Mesenchymal stem cell (in vitro differentiated cells and primary cell): ENCODE results near the gene CD46.
A peak's percentile ranks its signal among the peaks of the same experiment; 100 is the strongest.

Experiments
- DNase-seq: peaks from one replicate; pipeline ENCODE4 v3.0.0-alpha.2; 2013
- H2AFZ ChIP-seq: one replicate; pipeline ENCODE4 v1.6.1; 2013; ENCODE audit warnings: low read depth, mild to moderate bottlenecking, control low read depth, inconsistent platforms, low read length, moderate library complexity
- H2AK5ac ChIP-seq: 2 replicates; pipeline ENCODE4 v1.6.1; 2013; ENCODE audit warnings: low read length, moderate library complexity, mild to moderate bottlenecking, inconsistent platforms; ENCODE audit not compliant: severe bottlenecking
- H2BK120ac ChIP-seq: one replicate; pipeline ENCODE4 v1.6.1; 2013; ENCODE audit warnings: low read depth, mild to moderate bottlenecking, inconsistent platforms, low read length, moderate library complexity
- H2BK12ac ChIP-seq, 2 experiments: one replicate each; pipeline ENCODE4 v1.6.1; 2013; ENCODE audit warnings: inconsistent platforms in 2 of 2, low read length in 2 of 2, mild to moderate bottlenecking in 2 of 2, moderate library complexity in 2 of 2, control low read depth in 1 of 2
- H2BK15ac ChIP-seq: one replicate; pipeline ENCODE4 v1.6.1; 2013; ENCODE audit warnings: mild to moderate bottlenecking, low read depth, inconsistent platforms; ENCODE audit not compliant: poor library complexity, severe bottlenecking
- H2BK5ac ChIP-seq: 2 replicates; pipeline ENCODE4 v1.6.1; 2013; ENCODE audit warnings: low read depth, mild to moderate bottlenecking, low read length, control low read depth, inconsistent platforms; ENCODE audit not compliant: poor library complexity, severe bottlenecking
- H3K14ac ChIP-seq, 2 experiments: one replicate each; pipeline ENCODE4 v1.6.1; 2013; ENCODE audit warnings: inconsistent platforms in 2 of 2, low read length in 2 of 2, control low read depth in 1 of 2, mild to moderate bottlenecking in 1 of 2, moderate library complexity in 1 of 2
- H3K18ac ChIP-seq, 2 experiments: one replicate each; pipeline ENCODE4 v1.6.1; 2013; ENCODE audit warnings: inconsistent platforms in 2 of 2, low read length in 2 of 2, control low read depth in 1 of 2, low read depth in 1 of 2, mild to moderate bottlenecking in 1 of 2
- H3K23ac ChIP-seq, 2 experiments: one replicate each; pipeline ENCODE4 v1.6.1; 2013; ENCODE audit warnings: inconsistent platforms in 2 of 2, low read length in 2 of 2, mild to moderate bottlenecking in 2 of 2, moderate library complexity in 2 of 2, control low read depth in 1 of 2
- H3K27ac ChIP-seq: 2 replicates; pipeline ENCODE4 v1.5.1; 2013; ENCODE audit warnings: mild to moderate bottlenecking, moderate library complexity, low read length, control low read depth, inconsistent platforms; ENCODE audit not compliant: poor library complexity, severe bottlenecking
- H3K27me3 ChIP-seq, 2 experiments: 2 replicates each; pipeline versions ENCODE4 v1.6.1 to v1.7.0; 2013; ENCODE audit warnings: low read length in 2 of 2, mild to moderate bottlenecking in 2 of 2, moderate library complexity in 2 of 2, control low read depth in 1 of 2, inconsistent platforms in 1 of 2; ENCODE audit not compliant: control insufficient read depth in 1 of 2, insufficient read depth in 1 of 2
- H3K36me3 ChIP-seq, 2 experiments: 2 replicates each; pipeline versions ENCODE4 v1.6.1 to v1.7.0; 2013; ENCODE audit warnings: low read length in 2 of 2, control low read depth in 1 of 2, inconsistent platforms in 1 of 2, low read depth in 1 of 2, mild to moderate bottlenecking in 1 of 2; ENCODE audit not compliant: insufficient read depth in 2 of 2, control insufficient read depth in 1 of 2
- H3K4ac ChIP-seq, 2 experiments: one replicate each; pipeline ENCODE4 v1.6.1; 2013; ENCODE audit warnings: inconsistent platforms in 2 of 2, low read length in 2 of 2, mild to moderate bottlenecking in 2 of 2, moderate library complexity in 2 of 2, control low read depth in 1 of 2, low read depth in 1 of 2
- H3K4me1 ChIP-seq: 2 replicates; pipeline ENCODE4 v1.6.1; 2013; ENCODE audit warnings: low read depth, low read length, control low read depth; ENCODE audit not compliant: control insufficient read depth, insufficient read depth
- H3K4me2 ChIP-seq: 2 replicates; pipeline ENCODE4 v1.6.1; 2013; ENCODE audit warnings: low read length, mild to moderate bottlenecking, inconsistent platforms; ENCODE audit not compliant: poor library complexity, severe bottlenecking
- H3K4me3 ChIP-seq, 2 experiments: 2 replicates each; pipeline versions ENCODE4 v1.5.1 to v1.7.0; 2013; ENCODE audit warnings: low read length in 2 of 2, mild to moderate bottlenecking in 2 of 2, control low read depth in 1 of 2, low read depth in 1 of 2; ENCODE audit not compliant: insufficient read depth in 1 of 2
- H3K79me1 ChIP-seq: replicated peaks from 2 replicates; pipeline ENCODE4 v1.6.1; 2013; ENCODE audit warnings: mild to moderate bottlenecking, control low read depth, low read length, inconsistent platforms; ENCODE audit not compliant: poor library complexity, severe bottlenecking
- H3K9ac ChIP-seq: 2 replicates; pipeline ENCODE4 v1.7.0; 2013; ENCODE audit warnings: mild to moderate bottlenecking, low read length, moderate library complexity
- H3K9me3 ChIP-seq: 2 replicates; pipeline ENCODE4 v1.7.0; 2013; ENCODE audit warnings: mild to moderate bottlenecking, low read length; ENCODE audit not compliant: control insufficient read depth
- H4K8ac ChIP-seq: one replicate; pipeline ENCODE4 v1.6.1; 2013; ENCODE audit warnings: inconsistent platforms, mild to moderate bottlenecking, low read length, moderate library complexity
- H4K91ac ChIP-seq: one replicate; pipeline ENCODE4 v1.6.1; 2013; ENCODE audit warnings: mild to moderate bottlenecking, low read length, inconsistent platforms
- WGBS: methylation state at CpG from one replicate; pipeline ENCODE4 v1.1.7; 2013; ENCODE audit warnings: mixed read lengths; 5-methylcytosine and 5-hydroxymethylcytosine counted together

The CD46 gene

GRCh38 chr1:207789792-207790787, 38.2 kb downstream of the CD46 start:
- H2AK5ac ChIP-seq: no peak overlapping the region
- no peak overlapping the region for H3K4me3 ChIP-seq
- H3K27me3 ChIP-seq: no peaks in the 10 kb centered on the region
- no peak overlapping the region for H2AFZ ChIP-seq
- H3K4me2 ChIP-seq: no peak overlapping the region
- H2BK5ac ChIP-seq: no peak overlapping the region
- no peak overlapping the region for H2BK120ac ChIP-seq
- no peak overlapping the region for H2BK12ac ChIP-seq
- no peaks in the 10 kb centered on the region for H3K9me3 ChIP-seq
- H3K36me3 ChIP-seq: peaks cover 4 to 86% of the 10 kb centered on the region in 2 experiments
- H4K8ac ChIP-seq: no peak overlapping the region
- peak overlapping the region; percentile 23 for H3K9ac ChIP-seq
- H3K23ac ChIP-seq: no peak overlapping the region
- H4K91ac ChIP-seq: no peak overlapping the region
- peak overlapping the region in 1 of 2 experiments; percentile 43 for H3K18ac ChIP-seq
- no peak overlapping the region for H3K14ac ChIP-seq
- peak; percentile 54 for DNase-seq
- no peak overlapping the region for H3K27ac ChIP-seq
- peaks cover 5% of the 10 kb centered on the region for H3K79me1 ChIP-seq
- H3K4me1 ChIP-seq: no peaks in the 10 kb centered on the region
- H2BK15ac ChIP-seq: no peak overlapping the region
- no peak overlapping the region for H3K4ac ChIP-seq
- 42% methylated on average over 4 of the region's 8 CpGs for WGBS

- WGBS: 87% methylated on average over 7 of the region's 7 CpGs
- Histone ChIP-seq H3K23ac (no peak overlapping the region), H2BK15ac (no peak overlapping the region), H3K79me1 (peaks cover 5% of the 10 kb centered on the region), H2BK5ac (no peak overlapping the region), H3K18ac (no peak overlapping the region), H3K9me3 (no peaks in the 10 kb centered on the region), H2AK5ac (no peak overlapping the region), H3K9ac (no peak overlapping the region), H2AFZ (no peak overlapping the region), H3K14ac (no peak overlapping the region), H3K4me2 (no peak overlapping the region), H2BK120ac (no peak overlapping the region), H3K27ac (no peak overlapping the region), H2BK12ac (no peak overlapping the region), H3K27me3 (no peaks in the 10 kb centered on the region), H4K8ac (no peak overlapping the region), H3K4me3 (no peak overlapping the region), H3K36me3 (peaks cover 4 to 83% of the 10 kb centered on the region in 2 experiments), H4K91ac (no peak overlapping the region), H3K4ac (no peak overlapping the region), H3K4me1 (no peaks in the 10 kb centered on the region)
- DNase-seq: no peak
Observed at GRCh38 chr1:207791290-207791689, 39.4 kb downstream of the CD46 start.

- no peak overlapping the region for H3K23ac ChIP-seq
- no peak overlapping the region for H3K9ac ChIP-seq
- no peak overlapping the region for H2BK12ac ChIP-seq
- H4K8ac ChIP-seq: no peak overlapping the region
- no peak overlapping the region for H3K4me2 ChIP-seq
- peaks cover 2% of the 10 kb centered on the region for H3K4me1 ChIP-seq
- DNase-seq: no peak
- H3K36me3 ChIP-seq: peaks cover 0 to 66% of the 10 kb centered on the region in 2 experiments
- H4K91ac ChIP-seq: no peak overlapping the region
- H2BK15ac ChIP-seq: no peak overlapping the region
- H3K14ac ChIP-seq: no peak overlapping the region
- H3K79me1 ChIP-seq: peaks cover 5% of the 10 kb centered on the region
- H2BK120ac ChIP-seq: no peak overlapping the region
- no peak overlapping the region for H2BK5ac ChIP-seq
- no peak overlapping the region for H3K4ac ChIP-seq
- H3K27me3 ChIP-seq: no peaks in the 10 kb centered on the region
- no peak overlapping the region for H2AK5ac ChIP-seq
- no peaks in the 10 kb centered on the region for H3K9me3 ChIP-seq
- H3K4me3 ChIP-seq: no peak overlapping the region
- H2AFZ ChIP-seq: no peak overlapping the region
- H3K27ac ChIP-seq: no peak overlapping the region
- no peak overlapping the region for H3K18ac ChIP-seq
Observed at GRCh38 chr1:207793327-207793726, 41.5 kb downstream of the CD46 start.

DNA sequence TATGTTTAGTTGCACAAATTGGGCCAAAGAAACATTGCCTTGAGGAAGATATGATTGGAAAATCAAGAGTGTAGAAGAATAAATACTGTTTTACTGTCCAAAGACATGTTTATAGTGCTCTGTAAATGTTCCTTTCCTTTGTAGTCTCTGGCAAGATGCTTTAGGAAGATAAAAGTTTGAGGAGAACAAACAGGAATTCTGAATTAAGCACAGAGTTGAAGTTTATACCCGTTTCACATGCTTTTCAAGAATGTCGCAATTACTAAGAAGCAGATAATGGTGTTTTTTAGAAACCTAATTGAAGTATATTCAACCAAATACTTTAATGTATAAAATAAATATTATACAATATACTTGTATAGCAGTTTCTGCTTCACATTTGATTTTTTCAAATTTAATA, 43.0 kb downstream of the CD46 start:
- H3K36me3 ChIP-seq: peaks cover 0 to 62% of the 10 kb centered on the region in 2 experiments
- no peak overlapping the region for H3K27ac ChIP-seq
- no peak overlapping the region for H3K9ac ChIP-seq
- H4K8ac ChIP-seq: no peak overlapping the region
- H3K14ac ChIP-seq: no peak overlapping the region
- H4K91ac ChIP-seq: no peak overlapping the region
- H3K9me3 ChIP-seq: no peaks in the 10 kb centered on the region
- WGBS: 40% methylated on average over 1 of the region's 2 CpGs
- H2AK5ac ChIP-seq: no peak overlapping the region
- no peak overlapping the region for H2BK15ac ChIP-seq
- H2AFZ ChIP-seq: no peak overlapping the region
- H3K4me3 ChIP-seq: no peak overlapping the region
- no peak for DNase-seq
- peaks cover 5% of the 10 kb centered on the region for H3K79me1 ChIP-seq
- H3K27me3 ChIP-seq: no peaks in the 10 kb centered on the region
- H2BK120ac ChIP-seq: no peak overlapping the region
- no peak overlapping the region for H3K4ac ChIP-seq
- H2BK12ac ChIP-seq: no peak overlapping the region
- H3K18ac ChIP-seq: no peak overlapping the region
- H2BK5ac ChIP-seq: no peak overlapping the region
- no peak overlapping the region for H3K23ac ChIP-seq
- peaks cover 5% of the 10 kb centered on the region for H3K4me1 ChIP-seq
- no peak overlapping the region for H3K4me2 ChIP-seq
